ENCODE results near the gene GLI3. TPM values are rescaled to one million over a fixed set of nuclear protein-coding genes. Genes with fewer than 3 reads are reported as not detected.
A peak's percentile ranks its signal among the peaks of the same experiment; 100 is the strongest.

GLI3 gene
- total RNA-seq, 1 donor from 2014 or later, result 126 TPM

DNA sequence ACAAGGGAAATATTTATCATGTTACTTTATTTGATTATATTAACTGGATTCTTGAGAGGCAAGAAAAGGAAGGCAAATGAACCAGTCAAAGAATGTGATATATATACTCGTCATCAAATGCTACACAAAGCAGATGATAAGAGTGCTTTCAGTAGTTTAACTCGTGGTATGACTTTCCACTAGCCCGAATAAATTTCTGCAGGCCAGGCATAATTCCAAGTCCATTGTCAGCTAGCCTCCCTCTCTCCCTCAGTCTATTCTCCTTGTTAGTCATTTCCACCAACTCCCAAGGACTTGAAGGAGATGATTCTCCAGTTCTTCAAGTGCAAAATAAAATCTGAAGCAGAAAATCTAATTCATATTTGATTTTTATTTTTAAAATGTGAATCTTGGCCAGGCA is 190.5 kb downstream of the GLI3 start:
- peaks cover 19% of the 10 kb centered on the region for H3K4me1 Mint-ChIP-seq
- no peak for DNase-seq (ENCODE audit: low spot score in 2 of 2, unreplicated experiment in 2 of 2)
- H3K36me3 Mint-ChIP-seq, result peaks cover 48% of the 10 kb centered on the region
- no peaks in the 10 kb centered on the region for H3K9me3 Mint-ChIP-seq
- TF ChIP-seq, protein P1, sequence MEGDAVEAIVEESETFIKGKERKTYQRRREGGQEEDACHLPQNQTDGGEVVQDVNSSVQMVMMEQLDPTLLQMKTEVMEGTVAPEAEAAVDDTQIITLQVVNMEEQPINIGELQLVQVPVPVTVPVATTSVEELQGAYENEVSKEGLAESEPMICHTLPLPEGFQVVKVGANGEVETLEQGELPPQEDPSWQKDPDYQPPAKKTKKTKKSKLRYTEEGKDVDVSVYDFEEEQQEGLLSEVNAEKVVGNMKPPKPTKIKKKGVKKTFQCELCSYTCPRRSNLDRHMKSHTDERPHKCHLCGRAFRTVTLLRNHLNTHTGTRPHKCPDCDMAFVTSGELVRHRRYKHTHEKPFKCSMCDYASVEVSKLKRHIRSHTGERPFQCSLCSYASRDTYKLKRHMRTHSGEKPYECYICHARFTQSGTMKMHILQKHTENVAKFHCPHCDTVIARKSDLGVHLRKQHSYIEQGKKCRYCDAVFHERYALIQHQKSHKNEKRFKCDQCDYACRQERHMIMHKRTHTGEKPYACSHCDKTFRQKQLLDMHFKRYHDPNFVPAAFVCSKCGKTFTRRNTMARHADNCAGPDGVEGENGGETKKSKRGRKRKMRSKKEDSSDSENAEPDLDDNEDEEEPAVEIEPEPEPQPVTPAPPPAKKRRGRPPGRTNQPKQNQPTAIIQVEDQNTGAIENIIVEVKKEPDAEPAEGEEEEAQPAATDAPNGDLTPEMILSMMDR (IDR thresholded peaks at IDR 0.05; ENCODE audit: unreplicated experiment), result no peak
- no peak overlapping the region for H3K4me3 Mint-ChIP-seq
- no peaks in the 10 kb centered on the region for H3K27me3 Mint-ChIP-seq (ENCODE audit: low read depth)
- peak overlapping the region; percentile 55 for H3K27ac Mint-ChIP-seq

- peak overlapping the region; percentile 55 for H3K27ac Mint-ChIP-seq
- no peak overlapping the region for H3K4me3 Mint-ChIP-seq
Measured at GRCh38 chr7:42045961-42046360, 191.0 kb downstream of the GLI3 start.

GRCh38 chr7:42039921-42040320 is 197.1 kb downstream of the GLI3 start:
- Mint-ChIP-seq H3K27me3 (ENCODE audit: low read depth) (no peaks in the 10 kb centered on the region), H3K4me1 (peaks cover 7% of the 10 kb centered on the region), H3K36me3 (peaks cover 55% of the 10 kb centered on the region), H3K27ac (no peak overlapping the region), H3K4me3 (no peak overlapping the region), H3K9me3 (no peaks in the 10 kb centered on the region)
- TF ChIP-seq, protein P1 (IDR thresholded peaks at IDR 0.05; ENCODE audit: unreplicated experiment), result no peak
- DNase-seq (ENCODE audit: low spot score in 2 of 2, unreplicated experiment in 2 of 2), result no peak

More at GRCh38 chr7:42045961-42046360, 191.0 kb downstream of the GLI3 start:
- H3K27me3 Mint-ChIP-seq (ENCODE audit: low read depth), result no peaks in the 10 kb centered on the region
- no peak for DNase-seq (ENCODE audit: low spot score in 2 of 2, unreplicated experiment in 2 of 2)
- H3K4me1 Mint-ChIP-seq, result peaks cover 19% of the 10 kb centered on the region
- H3K36me3 Mint-ChIP-seq, result peaks cover 51% of the 10 kb centered on the region
- TF ChIP-seq, protein P1 (IDR thresholded peaks at IDR 0.05; ENCODE audit: unreplicated experiment), result no peak
- no peaks in the 10 kb centered on the region for H3K9me3 Mint-ChIP-seq

DNA sequence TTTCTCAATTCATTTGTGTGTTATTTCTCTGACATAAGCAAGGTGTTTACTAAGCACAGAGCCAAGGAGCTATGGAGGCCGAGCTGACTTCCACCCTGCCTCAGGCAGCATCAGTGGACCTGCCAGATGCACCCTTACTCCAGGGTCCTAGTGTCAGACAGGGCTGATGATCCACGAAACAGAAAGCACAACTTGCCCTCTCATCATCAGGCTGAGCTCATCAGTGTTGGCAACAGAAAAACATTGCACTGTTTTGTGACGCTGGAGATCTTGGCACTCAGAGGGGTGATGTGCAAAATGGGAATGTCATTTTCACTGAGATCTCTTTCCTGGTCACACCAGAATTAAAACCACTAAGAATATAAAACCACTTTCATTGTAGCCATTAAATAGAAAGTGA is 201.8 kb downstream of the GLI3 start:
- H3K9me3 Mint-ChIP-seq, result no peaks in the 10 kb centered on the region
- H3K4me1 Mint-ChIP-seq, result peaks cover 4% of the 10 kb centered on the region
- H3K27me3 Mint-ChIP-seq (ENCODE audit: low read depth), result no peaks in the 10 kb centered on the region
- TF ChIP-seq, protein P1 (IDR thresholded peaks at IDR 0.05; ENCODE audit: unreplicated experiment), result no peak
- DNase-seq (ENCODE audit: low spot score in 2 of 2, unreplicated experiment in 2 of 2), result no peak
- H3K4me3 Mint-ChIP-seq, result no peak overlapping the region
- H3K27ac Mint-ChIP-seq, result no peak overlapping the region
- peaks cover 41% of the 10 kb centered on the region for H3K36me3 Mint-ChIP-seq

DNA sequence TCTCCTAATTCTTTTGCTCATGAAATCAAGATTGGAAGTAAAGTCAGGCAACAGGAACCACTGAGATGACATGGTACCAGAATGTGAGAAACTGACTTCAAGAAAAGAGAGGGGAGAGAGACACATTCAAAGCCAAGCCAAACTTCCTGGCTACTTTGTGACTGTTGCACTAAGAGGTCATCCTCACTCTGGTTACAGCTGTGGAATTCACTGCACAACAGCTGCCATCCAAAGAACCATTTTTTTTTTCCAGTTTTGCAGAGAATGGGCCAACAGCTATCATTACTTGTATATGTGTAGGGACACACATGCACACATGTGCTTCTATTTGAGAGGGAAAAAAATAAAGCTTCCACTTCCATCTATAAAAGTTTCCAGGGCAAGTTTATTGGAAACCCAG is 203.5 kb downstream of the GLI3 start:
- no peaks in the 10 kb centered on the region for H3K4me1 Mint-ChIP-seq

More for the DNA sequence above, 203.5 kb downstream of the GLI3 start:
- Mint-ChIP-seq H3K4me3 (no peak overlapping the region), H3K36me3 (peaks cover 43% of the 10 kb centered on the region), H3K9me3 (no peaks in the 10 kb centered on the region), H3K27ac (no peak overlapping the region), H3K27me3 (ENCODE audit: low read depth) (no peaks in the 10 kb centered on the region)
- DNase-seq (ENCODE audit: low spot score in 2 of 2, unreplicated experiment in 2 of 2), result no peak
- TF ChIP-seq, protein P1 (IDR thresholded peaks at IDR 0.05; ENCODE audit: unreplicated experiment), result no peak

Measured in mesothelial cell of epicardium (in vitro differentiated cells).